ENCODE data around the gene MYO1B.

- TF ChIP-seq, protein P1, sequence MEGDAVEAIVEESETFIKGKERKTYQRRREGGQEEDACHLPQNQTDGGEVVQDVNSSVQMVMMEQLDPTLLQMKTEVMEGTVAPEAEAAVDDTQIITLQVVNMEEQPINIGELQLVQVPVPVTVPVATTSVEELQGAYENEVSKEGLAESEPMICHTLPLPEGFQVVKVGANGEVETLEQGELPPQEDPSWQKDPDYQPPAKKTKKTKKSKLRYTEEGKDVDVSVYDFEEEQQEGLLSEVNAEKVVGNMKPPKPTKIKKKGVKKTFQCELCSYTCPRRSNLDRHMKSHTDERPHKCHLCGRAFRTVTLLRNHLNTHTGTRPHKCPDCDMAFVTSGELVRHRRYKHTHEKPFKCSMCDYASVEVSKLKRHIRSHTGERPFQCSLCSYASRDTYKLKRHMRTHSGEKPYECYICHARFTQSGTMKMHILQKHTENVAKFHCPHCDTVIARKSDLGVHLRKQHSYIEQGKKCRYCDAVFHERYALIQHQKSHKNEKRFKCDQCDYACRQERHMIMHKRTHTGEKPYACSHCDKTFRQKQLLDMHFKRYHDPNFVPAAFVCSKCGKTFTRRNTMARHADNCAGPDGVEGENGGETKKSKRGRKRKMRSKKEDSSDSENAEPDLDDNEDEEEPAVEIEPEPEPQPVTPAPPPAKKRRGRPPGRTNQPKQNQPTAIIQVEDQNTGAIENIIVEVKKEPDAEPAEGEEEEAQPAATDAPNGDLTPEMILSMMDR (conservative IDR thresholded peaks at IDR 0.05 in 1 of 2, IDR thresholded peaks at IDR 0.05 in 1 of 2; ENCODE audit: extremely low read depth in 1 of 2, insufficient read depth in 1 of 2, low read depth in 1 of 2, low read length in 2 of 2), result no peak
- no peak for TF ChIP-seq EZH2 (IDR thresholded peaks at IDR 0.05; ENCODE audit: borderline replicate concordance, low read length)
These were observed 2.3 kb downstream of the MYO1B start for GRCh38 chr2:191247381-191248057.
